Activated CD4-positive, alpha-beta T cell treated with anti-CD3 and anti-CD28 coated beads, Interleukin-2, amount 10 ng/mL, durations not matched to agents 24 days and 14 days (primary cell): ENCODE results near the gene FCN1. TPM values are rescaled to one million over a fixed set of nuclear protein-coding genes. Genes with fewer than 3 reads are reported as not detected.

Source experiments
- DNase-seq: peaks from one replicate; pipeline ENCODE4 v3.0.0; 2022
- H3K27ac Mint-ChIP-seq: one replicate; pipeline ENCODE4 v1.8.0; 2022; ENCODE audit warnings: mild to moderate bottlenecking, mixed read lengths
- H3K27me3 Mint-ChIP-seq: one replicate; pipeline ENCODE4 v1.8.0; 2022; ENCODE audit warnings: mixed read lengths
- H3K36me3 Mint-ChIP-seq: one replicate; pipeline ENCODE4 v1.8.0; 2022; ENCODE audit warnings: low read depth, mild to moderate bottlenecking, mixed read lengths
- H3K4me1 Mint-ChIP-seq: one replicate; pipeline ENCODE4 v1.8.0; 2021; ENCODE audit warnings: mixed read lengths
- H3K4me3 Mint-ChIP-seq: one replicate; pipeline ENCODE4 v1.8.0; 2022; ENCODE audit warnings: mild to moderate bottlenecking, moderate library complexity, mixed read lengths
- H3K9me3 Mint-ChIP-seq: one replicate; pipeline ENCODE4 v1.8.0; 2021; ENCODE audit warnings: mixed read lengths
- intact Hi-C: fragments of 100-400 bp; cut with micrococcal nuclease; formaldehyde crosslinking; loops from one replicate; pipeline ENCODE4 v1.15.1; 2023
- total RNA-seq: library from RNA; stranded (reverse); gene quantifications from 2 replicates; pipeline ENCODE4 v1.2.3, GENCODE V29; 2022

Gene FCN1
- total RNA-seq, 1 donor from 2014 or later: not detected

DNA sequence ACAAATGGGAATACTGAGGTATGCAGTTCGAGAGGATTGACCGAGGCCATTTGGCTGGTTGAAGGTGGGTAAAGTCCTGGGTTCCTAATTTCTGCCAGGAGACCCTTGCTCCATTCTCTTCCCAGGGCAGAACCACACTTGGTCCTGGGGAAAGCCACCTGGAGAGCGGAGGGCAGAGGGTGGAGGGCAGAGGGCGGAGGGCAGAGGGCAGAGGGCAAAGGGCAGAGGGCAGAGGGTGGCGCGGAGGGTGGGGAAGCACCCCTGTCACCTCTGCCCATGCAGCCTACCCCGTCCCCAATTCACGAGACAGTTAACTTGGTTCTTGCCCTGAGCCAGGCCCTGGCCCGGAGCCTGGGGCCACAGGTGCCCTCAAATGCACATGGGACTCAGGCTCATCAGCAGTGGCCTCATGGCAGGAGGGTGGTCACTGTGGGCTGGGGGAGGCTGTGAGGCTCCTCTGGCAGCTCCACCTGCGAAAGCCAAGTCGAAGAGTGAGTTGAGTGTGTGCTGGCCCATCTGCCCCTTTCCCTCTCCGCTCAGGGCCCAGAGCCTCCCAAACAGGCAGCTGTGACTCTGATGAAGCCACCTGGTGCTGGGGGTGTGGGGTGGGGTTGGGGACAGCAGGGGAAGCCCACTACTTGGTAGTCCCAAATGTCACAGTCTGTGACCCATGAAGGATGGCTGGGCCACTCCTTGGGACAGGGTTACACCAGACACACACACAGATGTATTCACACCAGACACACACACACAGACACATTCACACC, 28.0 kb upstream of the FCN1 start:
- no peak for DNase-seq
- Mint-ChIP-seq H3K27ac (no peak overlapping the region), H3K9me3 (no peaks in the 10 kb centered on the region), H3K27me3 (no peaks in the 10 kb centered on the region), H3K36me3 (no peaks in the 10 kb centered on the region), H3K4me3 (no peak overlapping the region), H3K4me1 (no peaks in the 10 kb centered on the region)
- intact Hi-C loops: no loop called here

DNA sequence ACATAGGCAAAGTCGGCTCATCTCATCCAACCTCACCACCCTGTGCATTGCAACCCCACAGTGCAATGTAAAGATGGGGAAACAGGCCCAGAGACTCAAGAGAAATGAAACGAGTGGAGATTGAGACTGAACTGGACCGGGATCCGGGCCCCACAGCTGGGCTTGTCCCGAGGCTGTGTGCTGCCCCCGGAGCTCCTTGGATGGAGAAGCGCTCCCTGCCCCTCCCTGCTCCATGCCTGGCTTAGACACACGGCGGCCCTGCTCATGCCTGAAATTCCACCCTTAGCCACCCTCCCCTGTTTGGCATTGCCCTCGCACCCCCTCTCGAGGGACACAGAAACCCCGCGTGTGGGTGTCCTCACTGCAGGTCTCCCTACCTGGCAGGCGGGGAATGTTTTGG, 27.2 kb upstream of the FCN1 start:
- Mint-ChIP-seq H3K27me3 (no peaks in the 10 kb centered on the region), H3K4me3 (no peak overlapping the region), H3K9me3 (no peaks in the 10 kb centered on the region), H3K27ac (no peak overlapping the region), H3K4me1 (no peaks in the 10 kb centered on the region), H3K36me3 (no peaks in the 10 kb centered on the region)
- intact Hi-C loops: no loop called here
- no peak for DNase-seq

DNA sequence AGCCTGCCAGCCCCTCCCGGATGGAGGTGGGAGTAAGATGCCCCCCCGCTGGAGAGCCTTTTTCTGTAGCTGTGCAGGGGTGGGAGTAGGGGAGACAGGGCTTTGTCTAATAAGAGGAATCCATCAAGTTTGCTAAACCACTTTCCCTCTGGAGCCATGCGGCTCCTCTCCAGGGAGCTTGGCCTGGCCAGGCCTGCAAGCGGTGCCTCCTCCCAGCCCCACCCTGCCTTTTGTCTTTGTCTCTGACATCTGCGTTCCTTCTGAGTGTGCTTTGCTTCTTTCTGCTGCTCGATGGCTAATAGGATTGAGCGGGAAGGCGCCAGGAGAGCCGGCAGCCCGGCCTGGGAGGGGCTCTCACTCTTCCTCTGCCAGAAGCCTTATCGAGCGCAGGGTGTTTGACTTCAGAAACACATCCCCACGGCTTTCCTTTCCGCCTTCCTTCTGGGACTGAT, 26.7 kb upstream of the FCN1 start:
- H3K27ac Mint-ChIP-seq: no peak overlapping the region
- no peaks in the 10 kb centered on the region for H3K9me3 Mint-ChIP-seq
- H3K4me1 Mint-ChIP-seq: no peaks in the 10 kb centered on the region
- no peaks in the 10 kb centered on the region for H3K27me3 Mint-ChIP-seq
- no peaks in the 10 kb centered on the region for H3K36me3 Mint-ChIP-seq
- intact Hi-C loops: no loop called here
- no peak for DNase-seq
- H3K4me3 Mint-ChIP-seq: no peak overlapping the region

DNA sequence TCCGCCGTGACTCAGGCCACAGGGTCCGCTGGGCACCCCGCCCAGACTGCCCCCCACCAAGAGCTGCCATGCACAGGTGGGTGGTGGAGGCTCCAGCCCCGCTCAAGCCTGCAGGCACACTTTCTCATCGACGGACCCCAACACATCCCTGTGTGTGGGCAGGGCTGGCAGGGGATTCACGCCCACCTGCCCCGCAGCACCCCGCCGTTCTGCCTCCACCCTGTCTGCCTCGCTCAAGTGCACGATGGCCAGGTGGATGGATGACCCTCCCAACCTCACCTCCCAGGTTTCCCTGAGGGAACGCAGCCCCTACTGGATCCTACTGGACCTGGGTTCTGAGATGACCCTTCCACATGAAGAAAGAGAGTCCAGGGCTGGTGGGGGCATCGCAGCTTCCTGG, 26.1 kb upstream of the FCN1 start:
- Mint-ChIP-seq H3K27me3 (no peaks in the 10 kb centered on the region), H3K4me3 (no peak overlapping the region), H3K9me3 (no peaks in the 10 kb centered on the region), H3K36me3 (no peaks in the 10 kb centered on the region), H3K27ac (no peak overlapping the region), H3K4me1 (no peaks in the 10 kb centered on the region)
- DNase-seq: no peak
- intact Hi-C loops: no loop called here

DNA sequence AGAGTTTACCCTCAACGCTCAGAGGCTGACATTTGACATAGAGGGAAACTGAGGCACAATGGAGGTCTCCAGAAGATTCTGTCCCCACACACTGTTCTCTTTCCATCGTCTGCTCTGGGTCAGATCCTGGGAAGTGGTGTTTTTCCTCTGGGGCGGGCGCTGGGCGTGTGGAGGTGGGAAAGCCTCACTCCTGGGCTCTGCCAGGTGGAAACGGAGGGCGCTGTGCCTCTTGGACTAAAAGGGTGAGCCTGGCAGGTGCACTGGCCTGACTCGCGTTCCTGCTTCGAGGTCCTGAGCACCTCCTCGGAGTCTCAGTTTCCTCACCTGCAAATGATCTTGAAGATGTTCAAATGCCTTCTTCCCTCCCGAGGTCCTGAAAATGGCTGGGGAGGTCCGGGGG, 25.7 kb upstream of the FCN1 start:
- H3K27ac Mint-ChIP-seq: no peak overlapping the region
- no peak for DNase-seq
- H3K27me3 Mint-ChIP-seq: no peaks in the 10 kb centered on the region
- no peaks in the 10 kb centered on the region for H3K9me3 Mint-ChIP-seq
- H3K4me3 Mint-ChIP-seq: no peak overlapping the region
- no peaks in the 10 kb centered on the region for H3K4me1 Mint-ChIP-seq
- no peaks in the 10 kb centered on the region for H3K36me3 Mint-ChIP-seq
- intact Hi-C loops: no loop called here

DNA sequence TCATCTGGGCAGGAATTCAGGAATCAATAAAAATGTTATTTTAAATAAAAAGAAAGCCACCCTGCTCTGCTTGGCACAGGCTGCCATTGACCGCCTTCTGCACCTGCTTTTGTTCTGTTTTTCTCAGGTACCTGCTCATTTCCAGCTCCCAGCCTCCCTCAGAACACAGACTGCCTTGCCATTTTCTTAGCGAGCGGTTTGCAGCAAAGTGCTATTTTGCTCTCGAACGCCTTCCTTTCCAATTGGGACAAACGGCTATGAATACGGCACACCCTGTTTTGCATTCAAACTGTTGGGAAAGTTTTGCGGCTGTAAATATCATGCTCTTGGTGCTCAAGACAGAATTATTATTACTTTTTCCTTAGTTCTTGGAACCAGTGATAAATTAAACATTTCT, 25.1 kb upstream of the FCN1 start:
- no peaks in the 10 kb centered on the region for H3K27me3 Mint-ChIP-seq
- intact Hi-C loops: no loop called here
- no peak for DNase-seq
- H3K4me3 Mint-ChIP-seq: no peak overlapping the region
- H3K9me3 Mint-ChIP-seq: no peaks in the 10 kb centered on the region
- no peak overlapping the region for H3K27ac Mint-ChIP-seq
- H3K4me1 Mint-ChIP-seq: no peaks in the 10 kb centered on the region
- no peaks in the 10 kb centered on the region for H3K36me3 Mint-ChIP-seq

DNA sequence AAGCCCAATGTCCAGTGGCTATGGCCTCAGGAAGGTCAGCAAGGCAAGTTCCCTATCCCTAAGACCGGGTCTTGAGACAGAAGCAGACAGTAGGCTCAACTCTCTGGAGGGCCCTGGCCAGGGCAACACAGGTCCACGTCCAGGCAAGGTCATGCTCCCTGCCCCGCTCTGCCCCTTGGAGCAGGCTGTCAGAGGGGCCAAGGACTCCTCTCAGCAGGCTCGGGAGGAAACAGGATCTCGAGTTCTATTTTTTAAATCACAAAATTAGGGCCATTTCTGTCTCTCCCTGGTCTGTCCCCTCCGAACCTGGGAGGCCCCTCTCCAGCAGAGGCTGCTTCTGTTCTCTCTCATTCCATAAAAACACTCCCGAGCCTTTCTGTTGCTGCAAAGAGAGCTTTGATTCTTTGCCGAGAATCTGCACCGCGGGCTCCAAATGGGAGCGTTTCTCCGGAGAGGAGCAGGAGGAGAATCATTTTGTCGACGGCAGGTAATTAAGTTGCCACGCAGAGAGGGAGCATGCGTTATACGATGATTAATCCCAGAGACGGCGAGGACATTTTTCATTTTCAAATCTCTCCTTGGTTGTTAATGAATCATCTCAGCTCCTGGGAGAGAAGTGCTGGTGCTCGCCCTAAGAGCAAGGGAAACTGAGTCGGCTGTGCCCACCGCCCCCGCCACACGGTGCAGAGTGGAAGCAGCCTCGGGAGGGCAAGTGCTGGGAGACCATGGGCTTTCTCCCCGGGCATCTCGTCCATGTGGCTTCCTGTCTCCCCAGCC, 24.5 kb upstream of the FCN1 start:
- no peaks in the 10 kb centered on the region for H3K9me3 Mint-ChIP-seq
- intact Hi-C loops: no loop called here
- H3K27me3 Mint-ChIP-seq: no peaks in the 10 kb centered on the region
- H3K36me3 Mint-ChIP-seq: no peaks in the 10 kb centered on the region
- no peak overlapping the region for H3K27ac Mint-ChIP-seq
- no peaks in the 10 kb centered on the region for H3K4me1 Mint-ChIP-seq
- H3K4me3 Mint-ChIP-seq: no peak overlapping the region
- DNase-seq: no peak

DNA sequence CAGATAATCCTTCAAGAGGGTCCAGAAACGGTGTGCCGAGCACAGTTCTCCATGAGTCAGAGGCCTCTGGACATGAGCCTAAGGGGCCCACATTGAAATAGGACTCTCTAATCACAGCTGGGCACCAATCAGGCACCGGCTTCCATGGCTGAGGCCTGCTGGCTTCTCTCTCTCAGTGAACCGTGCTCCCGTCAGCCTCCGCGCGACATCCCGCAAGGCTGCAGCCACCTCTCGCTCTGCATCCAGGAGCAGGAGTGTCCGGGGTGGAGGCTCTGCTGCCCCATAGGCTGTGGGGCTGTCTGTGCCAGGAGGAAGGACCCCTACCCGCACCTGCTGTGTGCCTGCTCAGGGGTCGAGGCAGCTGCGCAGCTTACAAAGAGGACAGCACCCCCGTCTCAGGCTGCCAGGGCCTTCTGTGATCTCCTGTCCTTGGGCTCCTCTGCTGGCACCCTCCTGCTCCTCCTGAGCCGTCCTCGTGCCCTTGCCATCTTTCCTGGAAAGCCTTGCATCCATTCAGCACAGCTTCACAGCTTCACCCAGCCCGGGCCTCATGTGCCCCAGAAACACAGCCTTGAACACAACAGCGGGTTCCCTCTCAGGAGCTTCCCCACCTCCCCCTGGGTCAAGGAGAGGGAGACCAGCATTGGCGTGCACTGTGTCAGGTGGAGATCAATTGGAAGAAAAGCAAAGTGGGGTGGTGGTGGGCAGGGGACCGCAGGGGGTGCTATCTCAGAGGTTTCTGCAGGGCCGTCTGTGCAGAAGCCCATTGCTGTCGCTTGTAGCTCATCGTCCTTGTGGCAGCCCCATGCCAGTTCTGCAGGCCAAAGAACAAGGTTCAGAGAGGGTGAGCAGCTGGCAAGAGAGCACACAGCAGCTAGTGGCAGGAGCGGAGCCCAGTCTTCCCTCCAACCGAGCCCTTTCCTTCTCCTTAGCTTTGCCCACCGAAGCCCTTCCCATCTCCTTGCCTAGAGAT, 22.8 kb upstream of the FCN1 start:
- H3K27ac Mint-ChIP-seq: no peak overlapping the region
- no peak for DNase-seq
- intact Hi-C loops: no loop called here
- no peak overlapping the region for H3K4me3 Mint-ChIP-seq
- no peaks in the 10 kb centered on the region for H3K27me3 Mint-ChIP-seq
- H3K9me3 Mint-ChIP-seq: no peaks in the 10 kb centered on the region
- no peaks in the 10 kb centered on the region for H3K36me3 Mint-ChIP-seq
- no peaks in the 10 kb centered on the region for H3K4me1 Mint-ChIP-seq

DNA sequence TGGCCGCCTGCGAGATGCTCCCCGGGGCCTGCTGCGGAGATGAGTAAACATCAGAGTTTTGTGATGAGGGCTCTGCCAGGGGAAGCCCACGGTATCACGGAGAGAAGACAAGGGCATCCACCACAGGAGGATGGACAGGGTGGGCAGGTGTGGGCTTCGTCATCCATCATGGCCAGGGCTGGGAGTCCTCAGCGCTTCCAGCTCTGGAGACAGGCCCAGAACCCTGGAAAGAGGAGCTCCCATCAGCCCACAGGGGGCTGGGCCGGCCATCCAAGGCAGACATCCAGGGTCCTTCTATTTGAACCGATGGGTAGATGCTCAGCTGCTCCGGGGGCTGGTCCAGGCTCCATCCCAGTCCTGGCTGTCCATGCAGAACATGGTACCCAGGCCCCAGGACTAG, 22.1 kb upstream of the FCN1 start:
- H3K4me1 Mint-ChIP-seq: no peaks in the 10 kb centered on the region
- no peaks in the 10 kb centered on the region for H3K36me3 Mint-ChIP-seq
- H3K27ac Mint-ChIP-seq: no peak overlapping the region
- DNase-seq: no peak
- intact Hi-C loops: no loop called here
- H3K27me3 Mint-ChIP-seq: no peaks in the 10 kb centered on the region
- H3K4me3 Mint-ChIP-seq: no peak overlapping the region
- H3K9me3 Mint-ChIP-seq: no peaks in the 10 kb centered on the region

DNA sequence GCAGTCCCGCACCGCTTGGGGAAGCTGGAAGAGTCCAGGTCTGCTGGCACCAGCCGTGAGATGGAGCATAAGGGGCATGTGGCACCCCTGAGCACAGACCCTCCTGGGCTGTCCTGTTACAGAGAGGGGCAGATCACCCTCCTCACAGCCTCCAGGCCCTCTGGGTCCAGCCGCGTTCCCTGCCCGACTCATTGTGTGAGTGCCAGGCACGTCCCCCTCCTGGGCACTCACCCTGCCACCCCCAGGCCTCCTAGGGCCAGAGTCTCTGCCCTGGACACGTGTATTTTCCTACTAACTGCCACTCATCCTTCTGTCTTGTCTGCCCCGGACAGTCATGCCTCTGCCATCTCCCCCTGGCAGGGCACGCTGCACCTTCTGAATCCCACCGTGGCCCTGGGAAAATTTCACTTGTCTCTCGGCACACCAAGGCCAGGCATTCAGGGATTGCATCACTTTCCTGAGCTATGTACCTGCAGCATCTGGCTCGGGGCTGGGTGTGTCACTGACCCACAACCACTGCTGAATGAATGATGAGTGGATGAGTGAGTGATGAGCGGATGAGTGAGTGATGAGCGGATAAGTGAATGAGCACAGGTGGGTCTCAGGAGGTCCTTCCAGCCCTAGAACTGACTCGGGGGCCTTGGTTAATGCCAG, 21.5 kb upstream of the FCN1 start:
- Mint-ChIP-seq H3K27me3 (no peaks in the 10 kb centered on the region), H3K27ac (no peak overlapping the region), H3K9me3 (no peaks in the 10 kb centered on the region), H3K4me1 (no peaks in the 10 kb centered on the region), H3K36me3 (no peaks in the 10 kb centered on the region), H3K4me3 (no peak overlapping the region)
- intact Hi-C loops: no loop called here
- no peak for DNase-seq

DNA sequence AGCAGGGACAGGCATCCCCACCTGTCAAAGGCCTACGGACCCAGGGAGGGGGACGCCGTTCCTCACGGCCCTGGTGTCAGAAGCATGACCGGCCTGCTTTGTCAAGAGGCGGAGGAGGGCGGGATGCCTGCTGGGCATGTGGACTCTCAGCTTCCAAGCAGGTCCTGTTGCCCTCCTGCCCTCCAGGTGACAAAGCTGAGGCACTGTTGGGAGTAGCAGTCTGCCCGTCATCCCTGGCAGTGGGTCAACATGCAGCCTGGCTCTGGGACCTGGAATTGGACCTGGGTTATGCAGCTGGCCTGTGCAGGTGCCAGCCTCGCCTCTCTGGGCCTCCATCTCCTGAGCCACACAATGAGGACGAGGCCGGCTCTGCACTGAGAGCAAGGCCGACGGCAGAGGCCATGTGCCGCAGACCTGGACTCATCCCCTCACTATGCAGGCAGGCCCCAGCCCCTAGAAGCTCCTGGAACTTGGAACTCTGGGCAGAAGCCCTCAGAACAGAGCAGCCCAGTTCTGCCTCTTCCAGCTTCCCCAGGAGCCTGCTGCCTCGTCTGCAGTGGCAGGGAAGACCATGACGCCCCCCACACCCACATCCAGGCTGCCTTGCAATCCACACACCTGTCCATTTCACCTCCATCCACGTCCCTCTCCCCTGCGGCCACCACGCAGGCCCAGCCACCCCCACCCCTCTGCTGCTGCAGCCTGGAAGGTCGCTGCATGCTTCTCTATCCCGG, 20.8 kb upstream of the FCN1 start:
- DNase-seq: no peak
- no peak overlapping the region for H3K27ac Mint-ChIP-seq
- H3K4me1 Mint-ChIP-seq: no peaks in the 10 kb centered on the region
- intact Hi-C loops: no loop called here
- no peak overlapping the region for H3K4me3 Mint-ChIP-seq
- H3K9me3 Mint-ChIP-seq: no peaks in the 10 kb centered on the region
- no peaks in the 10 kb centered on the region for H3K36me3 Mint-ChIP-seq
- H3K27me3 Mint-ChIP-seq: no peaks in the 10 kb centered on the region

DNA sequence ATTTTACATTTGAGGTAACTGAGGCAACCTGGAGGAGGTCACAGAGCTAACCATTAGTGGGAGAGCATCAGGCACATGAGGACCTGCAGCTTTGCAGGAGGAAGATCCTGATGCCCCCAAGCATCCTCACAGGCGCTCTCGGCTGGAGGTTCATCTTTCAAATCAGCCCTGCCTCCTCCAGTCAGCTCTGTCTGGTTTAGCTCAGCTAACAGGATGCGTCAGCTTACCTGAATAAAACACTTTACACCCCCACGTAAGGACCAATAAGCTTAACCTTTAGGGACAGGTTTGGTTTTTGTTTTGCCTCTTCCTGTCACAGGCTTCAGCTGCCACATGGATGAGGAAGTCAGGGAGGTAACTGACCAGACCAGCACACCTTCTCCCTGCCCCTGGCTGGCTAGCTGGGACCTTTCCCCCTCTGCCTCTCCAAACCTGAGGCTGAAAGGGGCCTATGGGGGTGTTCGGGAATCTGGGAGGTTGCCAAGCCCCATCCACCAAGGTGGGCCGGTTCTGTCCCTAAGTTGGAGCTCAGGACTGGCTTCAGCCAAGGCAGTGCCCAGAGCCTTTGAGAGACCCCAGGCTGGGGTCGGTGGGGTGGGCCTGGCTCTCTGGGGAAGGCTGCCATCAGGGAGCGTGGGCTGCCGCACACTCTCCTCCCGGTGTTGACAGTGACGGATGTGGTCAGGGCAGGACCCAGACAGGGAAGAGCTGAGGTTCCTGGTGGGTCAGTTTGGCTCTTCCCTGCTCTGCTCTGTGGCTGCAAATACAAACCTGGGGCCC, 20.0 kb upstream of the FCN1 start:
- no peaks in the 10 kb centered on the region for H3K4me1 Mint-ChIP-seq
- no peak overlapping the region for H3K4me3 Mint-ChIP-seq
- no peaks in the 10 kb centered on the region for H3K27me3 Mint-ChIP-seq
- no peaks in the 10 kb centered on the region for H3K9me3 Mint-ChIP-seq
- intact Hi-C loops: no loop called here
- no peaks in the 10 kb centered on the region for H3K36me3 Mint-ChIP-seq
- no peak overlapping the region for H3K27ac Mint-ChIP-seq
- DNase-seq: no peak
